Measurements from ENCODE around the gene HAP1. TPM values are rescaled to one million over a fixed set of nuclear protein-coding genes. Genes with fewer than 3 reads are reported as not detected.

HAP1 gene
- total and polyA plus RNA-seq, 2 donors (not counting 1 experiment from before 2014, with no cell fraction given) = 0.02 to 0.17 TPM

- H3K4me3 ChIP-seq (replicated peaks in 1 of 4; ENCODE audit: control extremely low read depth in 1 of 4, insufficient read depth in 1 of 4, low read depth in 3 of 4, low read length in 4 of 4) = no peak overlapping the region
- H3K79me2 ChIP-seq (ENCODE audit: control insufficient read depth, insufficient read depth, low read length) = no peaks in the 10 kb centered on the region
- peaks cover 17% of the 10 kb centered on the region for H3K4me1 ChIP-seq (ENCODE audit: control insufficient read depth, extremely low read depth, insufficient read depth, low read length)
- no peaks in the 10 kb centered on the region for H4K20me1 ChIP-seq (ENCODE audit: control insufficient read depth, extremely low read depth, insufficient read depth, low read length)
- DNase-seq (ENCODE audit: low read depth in 2 of 2) = no peak
- H3K27me3 ChIP-seq (ENCODE audit: control insufficient read depth, insufficient read depth, low read length) = no peaks in the 10 kb centered on the region
- H3K9me3 ChIP-seq (ENCODE audit: control insufficient read depth, insufficient read depth, low read depth, low read length) = no peaks in the 10 kb centered on the region
- TF ChIP-seq CTCF (conservative IDR thresholded peaks at IDR 0.05 in 1 of 2, IDR thresholded peaks at IDR 0.05 in 1 of 2; ENCODE audit: low read depth in 1 of 2, low read length in 2 of 2) = no peak
- no peak for TF ChIP-seq EZH2 (IDR thresholded peaks at IDR 0.05; ENCODE audit: low read length, missing control alignments)
- no peak overlapping the region for H3K27ac ChIP-seq (ENCODE audit: insufficient read depth, low read length)
- H3K4me2 ChIP-seq (ENCODE audit: extremely low read depth, insufficient read depth, low read length) = no peak overlapping the region
- no peak overlapping the region for H3K9ac ChIP-seq (ENCODE audit: insufficient read depth, low read length)
- no peaks in the 10 kb centered on the region for H3K36me3 ChIP-seq (ENCODE audit: control insufficient read depth, insufficient read depth, low read length)
- no peak overlapping the region for H2AFZ ChIP-seq (ENCODE audit: low read length)
Measured at GRCh38 chr17:41781404-41782110, 47.1 kb upstream of the HAP1 start.

DNA sequence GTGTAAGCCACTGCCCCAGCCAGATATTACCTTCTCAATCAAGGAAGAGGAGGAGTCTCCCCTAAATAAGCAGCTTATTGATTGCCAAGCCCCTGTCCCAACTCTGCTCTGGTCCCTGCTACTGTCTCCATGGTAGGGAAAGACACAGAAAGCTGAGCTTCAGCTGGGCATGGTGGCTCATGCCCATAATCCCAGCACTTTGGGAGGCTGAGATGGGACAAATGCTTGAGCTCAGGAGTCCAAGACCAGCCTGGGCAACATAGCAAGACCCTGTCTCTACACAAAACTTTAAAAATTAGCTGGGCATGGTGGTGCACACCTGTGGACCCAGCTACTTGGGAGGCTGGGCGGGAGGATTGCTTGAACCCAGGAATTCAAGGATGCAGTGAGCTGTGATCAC, 45.5 kb upstream of the HAP1 start:
- Histone ChIP-seq H3K4me1 (ENCODE audit: control insufficient read depth, extremely low read depth, insufficient read depth, low read length) (peaks cover 17% of the 10 kb centered on the region), H3K27me3 (ENCODE audit: control insufficient read depth, insufficient read depth, low read length) (no peaks in the 10 kb centered on the region), H2AFZ (ENCODE audit: low read length) (no peak overlapping the region), H3K79me2 (ENCODE audit: control insufficient read depth, insufficient read depth, low read length) (no peaks in the 10 kb centered on the region), H3K4me3 (replicated peaks in 1 of 4; ENCODE audit: control extremely low read depth in 1 of 4, insufficient read depth in 1 of 4, low read depth in 3 of 4, low read length in 4 of 4) (no peak overlapping the region), H4K20me1 (ENCODE audit: control insufficient read depth, extremely low read depth, insufficient read depth, low read length) (no peaks in the 10 kb centered on the region), H3K9me3 (ENCODE audit: control insufficient read depth, insufficient read depth, low read depth, low read length) (no peaks in the 10 kb centered on the region), H3K4me2 (ENCODE audit: extremely low read depth, insufficient read depth, low read length) (no peak overlapping the region), H3K36me3 (ENCODE audit: control insufficient read depth, insufficient read depth, low read length) (no peaks in the 10 kb centered on the region), H3K27ac (ENCODE audit: insufficient read depth, low read length) (no peak overlapping the region), H3K9ac (ENCODE audit: insufficient read depth, low read length) (no peak overlapping the region)
- no peak for DNase-seq (ENCODE audit: low read depth in 2 of 2)
- TF ChIP-seq EZH2 (IDR thresholded peaks at IDR 0.05; ENCODE audit: low read length, missing control alignments) = no peak
- TF ChIP-seq CTCF (conservative IDR thresholded peaks at IDR 0.05 in 1 of 2, IDR thresholded peaks at IDR 0.05 in 1 of 2; ENCODE audit: low read depth in 1 of 2, low read length in 2 of 2) = no peak

GRCh38 chr17:41777574-41778188, 43.2 kb upstream of the HAP1 start:
- no peaks in the 10 kb centered on the region for H3K79me2 ChIP-seq (ENCODE audit: control insufficient read depth, insufficient read depth, low read length)
- no peak overlapping the region for H2AFZ ChIP-seq (ENCODE audit: low read length)
- H3K9ac ChIP-seq (ENCODE audit: insufficient read depth, low read length) = no peak overlapping the region

More at GRCh38 chr17:41777574-41778188, 43.2 kb upstream of the HAP1 start:
- TF ChIP-seq CTCF (conservative IDR thresholded peaks at IDR 0.05 in 1 of 2, IDR thresholded peaks at IDR 0.05 in 1 of 2; ENCODE audit: low read depth in 1 of 2, low read length in 2 of 2) (peak in 1 of 2 donors; percentile 25), EZH2 (IDR thresholded peaks at IDR 0.05; ENCODE audit: low read length, missing control alignments) (no peak)
- Histone ChIP-seq H3K4me3 (replicated peaks in 1 of 4; ENCODE audit: control extremely low read depth in 1 of 4, insufficient read depth in 1 of 4, low read depth in 3 of 4, low read length in 4 of 4) (peak overlapping the region in 1 of 4 experiments; percentile 14), H4K20me1 (ENCODE audit: control insufficient read depth, extremely low read depth, insufficient read depth, low read length) (no peaks in the 10 kb centered on the region), H3K27ac (ENCODE audit: insufficient read depth, low read length) (peak overlapping the region; percentile 72), H3K9me3 (ENCODE audit: control insufficient read depth, insufficient read depth, low read depth, low read length) (no peaks in the 10 kb centered on the region), H3K4me2 (ENCODE audit: extremely low read depth, insufficient read depth, low read length) (peak overlapping the region; percentile 80), H3K27me3 (ENCODE audit: control insufficient read depth, insufficient read depth, low read length) (no peaks in the 10 kb centered on the region), H3K4me1 (ENCODE audit: control insufficient read depth, extremely low read depth, insufficient read depth, low read length) (peaks cover 19% of the 10 kb centered on the region), H3K36me3 (ENCODE audit: control insufficient read depth, insufficient read depth, low read length) (no peaks in the 10 kb centered on the region)
- DNase-seq (ENCODE audit: low read depth in 2 of 2) = peak; percentile 94 to 98

All from fibroblast of lung (primary cell).